Right lobe of liver (tissue), 4 donors: ENCODE data around the gene NTN1.
"Not testable (repeated sequence)": the region's sequence is repeated elsewhere in the genome, so short reads cannot be mapped to it uniquely, and the experiment has no call there.

Experiments
- CTCF ChIP-seq, 4 donors: fragments of 200-600 bp in 3 of 4; fragments of 450-650 bp in 1 of 4; IDR thresholded peaks; one replicate each; pipeline versions ENCODE4 v1.5.1 to v1.8.0; 2016 to 2022; ENCODE audit warnings: antibody characterized with exemption in 4 of 4, mild to moderate bottlenecking in 2 of 4
- POLR2A ChIP-seq: fragments of 450-650 bp; IDR thresholded peaks from one replicate; pipeline ENCODE4 v1.6.1; 2017; ENCODE audit warnings: antibody characterized with exemption, mild to moderate bottlenecking
- donor health status: DM: no; HTN: no; CAD: no.
- donor health status: DM: no; HTN: no; CAD: no.
- donor health status: DM: no; HTN: yes; CAD: no.

DNA sequence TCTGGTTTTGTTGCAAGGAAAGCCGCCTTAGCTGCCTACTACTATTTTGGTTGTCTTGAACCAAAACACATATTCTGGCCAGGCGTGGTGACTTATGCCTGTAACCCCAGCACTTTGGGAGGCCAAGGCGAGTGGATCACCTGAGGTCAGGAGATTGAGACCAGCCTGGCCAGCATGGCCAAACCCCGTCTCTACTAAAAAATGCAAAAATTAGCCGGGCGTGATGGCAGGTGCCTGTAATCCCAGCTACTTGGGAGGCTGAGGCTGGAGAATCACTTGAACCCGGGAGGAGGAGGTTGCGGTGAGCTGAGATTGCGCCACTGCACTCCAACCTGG is 236.3 kb downstream of the NTN1 start:
- not testable (repeated sequence) for TF ChIP-seq CTCF (IDR thresholded peaks at IDR 0.05); POLR2A
